Panc1 (cell line): ENCODE results near the gene PTGFRN. TPM values are rescaled to one million over a fixed set of nuclear protein-coding genes. Genes with fewer than 3 reads are reported as not detected.

Experiments
- ATAC-seq: fragments of 200-7000 bp; cut with Tn5 transposase; 2 replicates; pipeline ENCODE4 v1.9.1; 2020; ENCODE audit warnings: mild to moderate bottlenecking, moderate library complexity
- BruUV-seq: library from RNA; stranded (reverse); fragments of 400-500 nt; replicated peaks from 2 replicates; lab custom pipeline; 2021; lab: Mats Ljungman, UMichigan
- CTCF ChIA-PET: fragments of 300-600 bp; sonication (Branson Sonifier 250); formaldehyde crosslinking; loops from one replicate; lab custom pipeline; 2022; ENCODE audit warnings: antibody characterized with exemption; lab: Charles Lee
- POLR2A ChIA-PET: fragments of 300-600 bp; sonication (Branson Sonifier 250); formaldehyde crosslinking; loops from one replicate; lab custom pipeline; 2022; ENCODE audit warnings: antibody characterized with exemption; lab: Charles Lee
- DNase-seq: peaks from one replicate; pipeline ENCODE4 v3.0.0-alpha.2; 2010; ENCODE audit warnings: low read depth, low spot score
- H3K27ac ChIP-seq: 2 replicates; pipeline ENCODE4 v1.5.1; 2011; ENCODE audit warnings: mild to moderate bottlenecking, low read length, inconsistent platforms
- H3K27me3 ChIP-seq: fragments of 200-500 bp; sonication (Bioruptor generic); 2 replicates; pipeline ENCODE4 v1.6.0; 2014; ENCODE audit warnings: low read length, inconsistent platforms; ENCODE audit not compliant: control insufficient read depth, insufficient read depth
- H3K36me3 ChIP-seq: fragments of 200-500 bp; sonication (Bioruptor generic); 2 replicates; pipeline ENCODE4 v1.5.1; 2014; ENCODE audit warnings: inconsistent platforms, mild to moderate bottlenecking, low read length, moderate library complexity; ENCODE audit not compliant: control insufficient read depth, insufficient read depth
- H3K4me1 ChIP-seq: 2 replicates; pipeline ENCODE4 v1.5.1; 2011; ENCODE audit warnings: inconsistent platforms, mild to moderate bottlenecking, low read length, moderate library complexity; ENCODE audit not compliant: control insufficient read depth, insufficient read depth
- H3K4me3 ChIP-seq, 2 experiments: 2 replicates each; pipeline ENCODE4 v1.5.1; 2011 to 2012; ENCODE audit warnings: low read depth in 2 of 2, low read length in 2 of 2, mild to moderate bottlenecking in 2 of 2, inconsistent platforms in 1 of 2, moderate library complexity in 1 of 2
- H3K9me3 ChIP-seq: fragments of 200-500 bp; sonication (Bioruptor generic); 2 replicates; pipeline ENCODE4 v1.5.1; 2014; ENCODE audit warnings: low read depth, mild to moderate bottlenecking, inconsistent platforms, low read length, moderate library complexity; ENCODE audit not compliant: control insufficient read depth, insufficient read depth
- POLR2AphosphoS5 ChIP-seq: IDR thresholded peaks from 2 replicates; pipeline ENCODE4 v1.6.1; 2012; ENCODE audit warnings: mild to moderate bottlenecking, low read depth, low read length, moderate library complexity
- SIN3A ChIP-seq: IDR thresholded peaks from 2 replicates; pipeline ENCODE4 v1.6.1; 2012; ENCODE audit warnings: low read depth, mild to moderate bottlenecking, low read length, moderate library complexity, borderline replicate concordance; ENCODE audit not compliant: insufficient read depth
- TCF7L2 ChIP-seq: IDR thresholded peaks from 2 replicates; pipeline ENCODE4 v1.6.1; 2011; ENCODE audit warnings: mild to moderate bottlenecking, low read depth, low read length, inconsistent platforms
- in situ Hi-C: cut with HindIII; loops from 2 replicates; pipeline ENCODE4 v1.10.0; 2016; ENCODE audit warnings: low sequenced_read_pairs, low pct_unique_long_range_greater_than_20kb
- intact Hi-C: fragments of 100-400 bp; cut with micrococcal nuclease; formaldehyde crosslinking; loops from one replicate; pipeline ENCODE4 v1.10.0; 2022; ENCODE audit not compliant: unreplicated experiment
- total RNA-seq: library from RNA; stranded (reverse); gene quantifications from one replicate; pipeline ENCODE4 v1.2.1, GENCODE V29; 2021; ENCODE audit not compliant: unreplicated experiment
- TF ChIP-seq, protein P1 (sequence below), 2 experiments: IDR thresholded peaks; 2 replicates each; pipeline ENCODE4 v1.6.1; 2011 to 2012; ENCODE audit warnings: low read depth in 2 of 2, control low read depth in 1 of 2, low read length in 1 of 2, mild to moderate bottlenecking in 1 of 2, moderate library complexity in 1 of 2; ENCODE audit not compliant: insufficient read depth in 1 of 2
- TF ChIP-seq, protein P2 (sequence below): fragments of 450-650 bp; IDR thresholded peaks from 2 replicates; pipeline ENCODE4 v1.5.1; 2017; ENCODE audit warnings: mild to moderate bottlenecking

The PTGFRN gene
- total RNA-seq, 1 experiment from 2014 or later, result 5.2 TPM

DNA sequence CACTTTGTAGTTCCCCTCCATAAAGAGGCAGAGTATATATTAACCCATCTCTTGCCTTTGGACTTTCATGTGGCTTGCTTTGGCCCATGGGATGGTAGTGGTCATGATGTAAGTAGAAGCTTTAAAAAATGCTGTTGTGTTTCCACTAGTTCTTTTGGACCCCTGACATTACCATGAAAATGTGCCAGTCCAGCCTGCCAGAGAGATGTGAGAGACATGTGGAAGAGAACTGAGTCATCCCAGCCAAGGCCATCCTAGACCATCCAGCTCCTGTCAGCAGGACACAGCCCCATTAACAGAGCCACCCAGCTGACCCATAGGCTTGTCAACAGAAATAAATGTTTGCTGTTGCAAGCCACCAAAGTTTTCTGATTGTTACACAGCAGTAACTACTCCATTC lies 87.9 kb downstream of the PTGFRN start:
- intact Hi-C loops (no loop called here), in situ Hi-C loops (no loop called here)
- TF ChIP-seq SIN3A (no peak), TCF7L2 (no peak), POLR2AphosphoS5 (no peak)
- TF ChIP-seq, protein P1, sequence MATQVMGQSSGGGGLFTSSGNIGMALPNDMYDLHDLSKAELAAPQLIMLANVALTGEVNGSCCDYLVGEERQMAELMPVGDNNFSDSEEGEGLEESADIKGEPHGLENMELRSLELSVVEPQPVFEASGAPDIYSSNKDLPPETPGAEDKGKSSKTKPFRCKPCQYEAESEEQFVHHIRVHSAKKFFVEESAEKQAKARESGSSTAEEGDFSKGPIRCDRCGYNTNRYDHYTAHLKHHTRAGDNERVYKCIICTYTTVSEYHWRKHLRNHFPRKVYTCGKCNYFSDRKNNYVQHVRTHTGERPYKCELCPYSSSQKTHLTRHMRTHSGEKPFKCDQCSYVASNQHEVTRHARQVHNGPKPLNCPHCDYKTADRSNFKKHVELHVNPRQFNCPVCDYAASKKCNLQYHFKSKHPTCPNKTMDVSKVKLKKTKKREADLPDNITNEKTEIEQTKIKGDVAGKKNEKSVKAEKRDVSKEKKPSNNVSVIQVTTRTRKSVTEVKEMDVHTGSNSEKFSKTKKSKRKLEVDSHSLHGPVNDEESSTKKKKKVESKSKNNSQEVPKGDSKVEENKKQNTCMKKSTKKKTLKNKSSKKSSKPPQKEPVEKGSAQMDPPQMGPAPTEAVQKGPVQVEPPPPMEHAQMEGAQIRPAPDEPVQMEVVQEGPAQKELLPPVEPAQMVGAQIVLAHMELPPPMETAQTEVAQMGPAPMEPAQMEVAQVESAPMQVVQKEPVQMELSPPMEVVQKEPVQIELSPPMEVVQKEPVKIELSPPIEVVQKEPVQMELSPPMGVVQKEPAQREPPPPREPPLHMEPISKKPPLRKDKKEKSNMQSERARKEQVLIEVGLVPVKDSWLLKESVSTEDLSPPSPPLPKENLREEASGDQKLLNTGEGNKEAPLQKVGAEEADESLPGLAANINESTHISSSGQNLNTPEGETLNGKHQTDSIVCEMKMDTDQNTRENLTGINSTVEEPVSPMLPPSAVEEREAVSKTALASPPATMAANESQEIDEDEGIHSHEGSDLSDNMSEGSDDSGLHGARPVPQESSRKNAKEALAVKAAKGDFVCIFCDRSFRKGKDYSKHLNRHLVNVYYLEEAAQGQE (IDR thresholded peaks at IDR 0.05; ENCODE audit: insufficient read depth in 1 of 2, low read depth in 2 of 2, low read length in 1 of 2), result no peak
- TF ChIP-seq, protein P2, sequence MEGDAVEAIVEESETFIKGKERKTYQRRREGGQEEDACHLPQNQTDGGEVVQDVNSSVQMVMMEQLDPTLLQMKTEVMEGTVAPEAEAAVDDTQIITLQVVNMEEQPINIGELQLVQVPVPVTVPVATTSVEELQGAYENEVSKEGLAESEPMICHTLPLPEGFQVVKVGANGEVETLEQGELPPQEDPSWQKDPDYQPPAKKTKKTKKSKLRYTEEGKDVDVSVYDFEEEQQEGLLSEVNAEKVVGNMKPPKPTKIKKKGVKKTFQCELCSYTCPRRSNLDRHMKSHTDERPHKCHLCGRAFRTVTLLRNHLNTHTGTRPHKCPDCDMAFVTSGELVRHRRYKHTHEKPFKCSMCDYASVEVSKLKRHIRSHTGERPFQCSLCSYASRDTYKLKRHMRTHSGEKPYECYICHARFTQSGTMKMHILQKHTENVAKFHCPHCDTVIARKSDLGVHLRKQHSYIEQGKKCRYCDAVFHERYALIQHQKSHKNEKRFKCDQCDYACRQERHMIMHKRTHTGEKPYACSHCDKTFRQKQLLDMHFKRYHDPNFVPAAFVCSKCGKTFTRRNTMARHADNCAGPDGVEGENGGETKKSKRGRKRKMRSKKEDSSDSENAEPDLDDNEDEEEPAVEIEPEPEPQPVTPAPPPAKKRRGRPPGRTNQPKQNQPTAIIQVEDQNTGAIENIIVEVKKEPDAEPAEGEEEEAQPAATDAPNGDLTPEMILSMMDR, result no peak
- no TSS peak for BruUV-seq
- no peak overlapping the region for H3K27ac ChIP-seq
- ATAC-seq (no peak), DNase-seq (no peak)
- no peak overlapping the region for H3K4me3 ChIP-seq
- H3K4me1 ChIP-seq, result no peaks in the 10 kb centered on the region
- H3K36me3 ChIP-seq, result no peaks in the 10 kb centered on the region
- ChIA-PET CTCF (no interaction called here), POLR2A (no interaction called here)
- no peaks in the 10 kb centered on the region for H3K27me3 ChIP-seq
- no peaks in the 10 kb centered on the region for H3K9me3 ChIP-seq

DNA sequence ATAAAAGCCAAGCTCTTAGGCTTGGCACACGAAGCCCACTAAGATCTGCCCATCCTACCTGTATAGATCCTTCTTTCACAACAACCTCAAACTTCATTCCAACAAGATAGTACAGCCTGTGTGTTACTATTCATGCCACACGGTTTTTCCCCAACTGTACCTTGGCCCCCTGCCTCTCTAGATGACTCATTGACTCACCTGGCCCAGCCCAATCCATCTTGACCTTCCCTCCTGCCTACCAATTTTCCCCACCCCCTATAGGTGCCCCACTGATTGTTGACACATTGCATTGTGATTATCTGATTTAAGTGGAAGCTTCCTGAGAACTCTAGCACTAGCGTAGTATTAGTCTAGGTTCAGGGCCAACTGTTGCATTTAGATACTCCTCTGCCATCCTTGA lies 89.9 kb downstream of the PTGFRN start:
- Histone ChIP-seq H3K9me3 (no peaks in the 10 kb centered on the region), H3K27me3 (no peaks in the 10 kb centered on the region), H3K27ac (no peak overlapping the region), H3K36me3 (no peaks in the 10 kb centered on the region), H3K4me3 (no peak overlapping the region), H3K4me1 (no peaks in the 10 kb centered on the region)
- no peak for DNase-seq
- intact Hi-C loops (no loop called here), in situ Hi-C loops (no loop called here)
- BruUV-seq, result no TSS peak
- ChIA-PET CTCF (no interaction called here), POLR2A (no interaction called here)
- TF ChIP-seq, protein P1 (IDR thresholded peaks at IDR 0.05; ENCODE audit: insufficient read depth in 1 of 2, low read depth in 2 of 2, low read length in 1 of 2), result no peak
- TF ChIP-seq TCF7L2 (no peak), SIN3A (no peak), POLR2AphosphoS5 (no peak)
- TF ChIP-seq, protein P2, result no peak
- ATAC-seq, result no peak
